Inflammatory macrophage treated with lipopolysaccharide for 1 hour (primary cell): ENCODE measurements around the gene TMEM143.

Experiments
- DNase-seq, 2 donors: peaks; one replicate each; pipeline ENCODE4 v3.0.0-alpha.2; 2020 to 2022

The TMEM143 gene

GRCh38 chr19:48290771-48291488 is 72.8 kb downstream of the TMEM143 start:
- peak; percentile 39 to 77 for DNase-seq

GRCh38 chr19:48290401-48290770 is 73.4 kb downstream of the TMEM143 start:
- DNase-seq: no peak

GRCh38 chr19:48287748-48288147 is 76.0 kb downstream of the TMEM143 start:
- DNase-seq: no peak

GRCh38 chr19:48284896-48285295 is 78.8 kb downstream of the TMEM143 start:
- DNase-seq: no peak

GRCh38 chr19:48283908-48284307 is 79.8 kb downstream of the TMEM143 start:
- no peak for DNase-seq
